ENCODE data around the gene KCTD16.

GRCh38 chr5:144333336-144333920, 162.8 kb downstream of the KCTD16 start:
- TF ChIP-seq POLR2A (IDR thresholded peaks at IDR 0.05; ENCODE audit: low read length) (no peak), CTCF (IDR thresholded peaks at IDR 0.05) (no peak), MAZ (IDR thresholded peaks at IDR 0.05; ENCODE audit: borderline replicate concordance, low read depth, low read length) (no peak), ZFP36 (IDR thresholded peaks at IDR 0.05; ENCODE audit: borderline replicate concordance, partially characterized antibody) (no peak), EHMT2 (IDR thresholded peaks at IDR 0.05; ENCODE audit: low read depth) (no peak), EP300 (IDR thresholded peaks at IDR 0.05) (no peak), USF2 (IDR thresholded peaks at IDR 0.05) (no peak), HMGXB4 (CRISPR knock-in tag; IDR thresholded peaks at IDR 0.05; ENCODE audit: borderline replicate concordance) (no peak), PBX3 (IDR thresholded peaks at IDR 0.05) (no peak), RNF2 (IDR thresholded peaks at IDR 0.05; ENCODE audit: borderline replicate concordance, low read depth) (no peak), RCOR1 (IDR thresholded peaks at IDR 0.05; ENCODE audit: low read depth, low read length) (no peak), SMC3 (IDR thresholded peaks at IDR 0.05) (no peak), PHF8 (IDR thresholded peaks at IDR 0.05; ENCODE audit: borderline replicate concordance, low read depth) (no peak)
